Breast epithelium (tissue), 4 donors: ENCODE results near the gene PDE1C. TPM values are rescaled to one million over a fixed set of nuclear protein-coding genes. Genes with fewer than 3 reads are reported as not detected.

Experiments
- DNase-seq, 2 donors: peaks; one replicate each; pipeline ENCODE4 v3.0.0-alpha.2; 2019; ENCODE audit warnings: low spot score in 2 of 2
- H3K27ac ChIP-seq, 2 donors: fragments of 200-600 bp; sonication (generic) in 1 of 2; one replicate each; pipeline ENCODE4 v1.5.1; 2016 to 2019; ENCODE audit warnings: mild to moderate bottlenecking in 1 of 2
- H3K27me3 ChIP-seq, 2 donors: fragments of 200-600 bp; sonication (generic) in 1 of 2; one replicate each; pipeline versions ENCODE4 v1.5.1 to v1.6.0; 2017 to 2019; ENCODE audit warnings: control low read depth in 1 of 2, mild to moderate bottlenecking in 1 of 2
- H3K36me3 ChIP-seq: fragments of 200-600 bp; one replicate; pipeline ENCODE4 v1.5.1; 2019
- H3K4me1 ChIP-seq, 2 donors: fragments of 200-600 bp; sonication (generic); one replicate each; pipeline ENCODE4 v1.5.1; 2016 to 2019; ENCODE audit warnings: control low read depth in 1 of 2
- H3K4me3 ChIP-seq, 3 donors: fragments of 200-600 bp; sonication (generic); 1 replicate in 2 of 3; 2 replicates in 1 of 3; pipeline ENCODE4 v1.5.1; 2016 to 2019; ENCODE audit warnings: mild to moderate bottlenecking in 3 of 3, moderate library complexity in 2 of 3
- H3K9me3 ChIP-seq, 2 donors: fragments of 200-600 bp; sonication (generic) in 1 of 2; one replicate each; pipeline ENCODE4 v1.5.1; 2016 to 2019; ENCODE audit warnings: control low read depth in 1 of 2
- CTCF ChIP-seq, 3 donors: fragments of 450-650 bp; IDR thresholded peaks; one replicate each; pipeline ENCODE4 v1.5.1; 2016 to 2017; ENCODE audit warnings: antibody characterized with exemption in 3 of 3, mild to moderate bottlenecking in 3 of 3, moderate library complexity in 3 of 3
- POLR2A ChIP-seq: fragments of 450-650 bp; IDR thresholded peaks from one replicate; pipeline ENCODE4 v1.6.1; 2016; ENCODE audit warnings: antibody characterized with exemption, mild to moderate bottlenecking, moderate library complexity
- POLR2AphosphoS5 ChIP-seq, 3 donors: sonication (generic); formaldehyde crosslinking; IDR thresholded peaks; one replicate each; pipeline ENCODE4 v1.6.1; 2017; ENCODE audit warnings: antibody characterized with exemption in 3 of 3
- intact Hi-C: fragments of 100-400 bp; cut with DNase I; formaldehyde crosslinking; loops from one replicate; pipeline ENCODE4 v1.15.1; 2023; ENCODE audit warnings: low total_unique reads
- total RNA-seq, 3 donors: library from RNA; depleted of rRNA; stranded (reverse); fragments of >200 nt; gene quantifications; one replicate each; pipeline ENCODE4 v1.1.0, GENCODE V29; 2016

The PDE1C gene
- total RNA-seq, 3 donors from 2014 or later = 3.2 to 30.1 (median 18.7) TPM

GRCh38 chr7:31788883-31789680 lies 281.1 kb downstream of the PDE1C start:
- TF ChIP-seq CTCF (IDR thresholded peaks at IDR 0.05) (no peak), POLR2A (no peak), POLR2AphosphoS5 (IDR thresholded peaks at IDR 0.05) (no peak)
- H3K4me3 ChIP-seq = no peak overlapping the region
- no peak for DNase-seq
- H3K36me3 ChIP-seq = no peaks in the 10 kb centered on the region
- H3K4me1 ChIP-seq = no peaks in the 10 kb centered on the region
- intact Hi-C loops = no loop called here
- H3K27me3 ChIP-seq = no peaks in the 10 kb centered on the region
- no peaks in the 10 kb centered on the region for H3K9me3 ChIP-seq
- H3K27ac ChIP-seq = no peak overlapping the region

GRCh38 chr7:31788445-31788844 lies 281.8 kb downstream of the PDE1C start:
- intact Hi-C loops = no loop called here
- no peaks in the 10 kb centered on the region for H3K36me3 ChIP-seq
- no peaks in the 10 kb centered on the region for H3K27me3 ChIP-seq
- no peak overlapping the region for H3K27ac ChIP-seq
- H3K4me1 ChIP-seq = no peaks in the 10 kb centered on the region
- no peaks in the 10 kb centered on the region for H3K9me3 ChIP-seq
- TF ChIP-seq CTCF (IDR thresholded peaks at IDR 0.05) = no peak
- no peak for TF ChIP-seq POLR2A
- no peak for TF ChIP-seq POLR2AphosphoS5 (IDR thresholded peaks at IDR 0.05)
- no peak for DNase-seq
- H3K4me3 ChIP-seq = no peak overlapping the region

GRCh38 chr7:31786326-31786725 lies 283.9 kb downstream of the PDE1C start:
- Histone ChIP-seq H3K27me3 (no peaks in the 10 kb centered on the region), H3K4me3 (no peak overlapping the region), H3K9me3 (no peaks in the 10 kb centered on the region), H3K36me3 (no peaks in the 10 kb centered on the region), H3K27ac (no peak overlapping the region), H3K4me1 (no peaks in the 10 kb centered on the region)
- no peak for DNase-seq
- intact Hi-C loops = no loop called here
- no peak for TF ChIP-seq POLR2AphosphoS5 (IDR thresholded peaks at IDR 0.05)
- TF ChIP-seq CTCF (IDR thresholded peaks at IDR 0.05) = no peak
- no peak for TF ChIP-seq POLR2A

GRCh38 chr7:31785101-31785500 lies 285.1 kb downstream of the PDE1C start:
- Histone ChIP-seq H3K9me3 (no peaks in the 10 kb centered on the region), H3K27ac (peak overlapping the region in 1 of 2 donors; percentile 74), H3K4me1 (no peaks in the 10 kb centered on the region), H3K27me3 (no peaks in the 10 kb centered on the region), H3K4me3 (no peak overlapping the region), H3K36me3 (no peaks in the 10 kb centered on the region)
- DNase-seq = peak in 1 of 2 donors; percentile 24
- TF ChIP-seq POLR2AphosphoS5 (IDR thresholded peaks at IDR 0.05) (no peak), POLR2A (no peak), CTCF (IDR thresholded peaks at IDR 0.05) (no peak)
- intact Hi-C loops = no loop called here

- Histone ChIP-seq H3K9me3 (no peaks in the 10 kb centered on the region), H3K27me3 (no peaks in the 10 kb centered on the region), H3K27ac (no peak overlapping the region), H3K4me1 (no peaks in the 10 kb centered on the region), H3K36me3 (no peaks in the 10 kb centered on the region), H3K4me3 (no peak overlapping the region)
- intact Hi-C loops = loop anchor here (5.0 kb wide), 1 partner anchor 314 kb away; no protein-coding TSS in a partner anchor
- TF ChIP-seq POLR2AphosphoS5 (IDR thresholded peaks at IDR 0.05) (no peak), POLR2A (no peak), CTCF (IDR thresholded peaks at IDR 0.05) (no peak)
- DNase-seq = no peak
These were observed 287.0 kb downstream of the PDE1C start for GRCh38 chr7:31783221-31783620.
